NCI-H446 treated with DMSO at 0.1 percent for 48 hours (cell line): ENCODE measurements around the gene SLC41A3.
"Not testable (repeated sequence)": the region's sequence is repeated elsewhere in the genome, so short reads cannot be mapped to it uniquely, and the experiment has no call there.

Source experiments
- DNase-seq: peaks from one replicate; lab custom pipeline; 2025; lab: John Stamatoyannopoulos, UW

SLC41A3 gene

DNA sequence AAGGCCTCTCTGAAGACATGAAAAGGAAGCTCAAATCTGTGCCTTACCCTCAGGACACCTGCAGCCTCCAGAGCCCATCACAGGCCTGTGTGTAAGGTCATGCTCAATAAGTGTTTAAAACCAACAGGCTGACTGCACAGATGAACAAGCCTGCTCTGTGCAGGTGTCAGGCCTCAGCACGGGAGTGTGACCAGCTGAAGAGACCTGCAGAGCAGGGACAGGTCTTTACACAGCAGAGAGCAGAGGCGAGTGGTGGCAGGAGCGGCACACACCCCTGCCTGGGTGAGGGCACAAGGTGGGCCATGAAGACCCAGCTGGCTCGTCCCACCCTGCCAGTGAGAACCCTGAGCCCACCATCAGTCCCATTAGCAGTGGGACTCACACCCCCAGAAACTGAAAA is 58.1 kb downstream of the SLC41A3 start:
- no peak for DNase-seq

DNA sequence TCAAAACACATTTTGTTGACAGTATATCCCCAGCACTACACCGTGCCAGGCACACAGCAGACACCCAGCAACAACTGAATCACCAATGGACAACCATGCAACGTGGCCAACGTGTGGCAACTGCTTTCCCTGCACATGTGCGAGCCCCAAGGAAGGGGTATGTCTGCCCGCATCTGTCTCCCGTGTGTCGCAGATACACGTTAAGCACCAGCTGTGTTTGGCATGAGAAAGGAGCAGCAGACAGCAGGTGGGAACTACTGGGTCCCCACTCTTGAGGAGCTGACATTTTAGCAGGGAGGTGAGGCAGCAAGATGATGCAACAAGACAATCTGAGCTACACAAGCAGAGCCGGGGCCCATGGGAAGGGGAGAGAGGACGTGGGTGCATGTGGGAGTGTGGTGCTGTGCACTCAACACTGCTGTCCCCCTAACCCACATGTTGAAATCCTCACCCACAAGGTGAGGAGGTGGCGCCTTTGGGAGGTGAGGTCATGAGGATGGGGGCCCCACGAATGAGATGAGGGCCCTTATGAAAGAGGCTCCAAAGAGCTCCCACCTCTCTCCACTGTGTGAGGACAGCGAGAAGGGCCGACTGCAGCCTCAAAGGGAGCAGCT is 58.7 kb downstream of the SLC41A3 start:
- no peak for DNase-seq

DNA sequence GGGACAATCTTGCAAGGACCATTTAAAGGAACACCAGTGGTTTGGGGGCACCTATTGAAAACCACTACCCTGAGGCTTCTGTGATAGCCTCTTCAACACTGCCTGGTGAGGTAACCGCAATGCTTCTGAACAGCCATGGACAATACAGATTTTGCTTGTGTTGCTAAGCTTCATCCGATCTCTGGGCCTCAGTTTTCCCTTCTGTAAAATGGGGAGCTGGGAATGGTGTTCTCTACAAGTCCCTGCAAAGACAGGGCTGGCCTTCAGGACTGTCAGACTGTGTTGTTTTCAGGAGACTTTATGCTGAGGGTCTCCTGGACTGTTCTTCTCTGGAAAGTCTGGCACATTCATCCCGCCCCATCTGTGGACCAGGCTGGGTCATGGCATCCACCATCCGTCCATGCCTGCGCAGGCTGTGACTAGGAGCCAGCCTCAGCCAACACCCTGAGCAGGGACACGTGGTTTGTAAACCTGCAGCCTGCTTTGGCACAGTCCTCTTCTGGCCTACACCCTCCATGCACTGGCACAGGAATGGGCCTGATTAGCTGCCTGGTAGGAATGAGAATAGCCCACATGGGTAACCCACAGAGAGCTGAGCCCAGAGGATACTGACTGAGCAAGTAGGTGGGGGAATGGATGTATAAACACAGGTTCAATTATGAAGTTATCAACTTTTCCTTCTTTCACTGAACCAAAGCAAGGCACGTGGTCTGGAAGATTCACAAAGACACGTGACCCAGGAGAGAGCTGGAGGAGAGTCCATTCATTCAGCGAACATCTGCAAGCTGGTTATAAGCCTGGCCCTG is 59.7 kb downstream of the SLC41A3 start:
- DNase-seq = no peak

DNA sequence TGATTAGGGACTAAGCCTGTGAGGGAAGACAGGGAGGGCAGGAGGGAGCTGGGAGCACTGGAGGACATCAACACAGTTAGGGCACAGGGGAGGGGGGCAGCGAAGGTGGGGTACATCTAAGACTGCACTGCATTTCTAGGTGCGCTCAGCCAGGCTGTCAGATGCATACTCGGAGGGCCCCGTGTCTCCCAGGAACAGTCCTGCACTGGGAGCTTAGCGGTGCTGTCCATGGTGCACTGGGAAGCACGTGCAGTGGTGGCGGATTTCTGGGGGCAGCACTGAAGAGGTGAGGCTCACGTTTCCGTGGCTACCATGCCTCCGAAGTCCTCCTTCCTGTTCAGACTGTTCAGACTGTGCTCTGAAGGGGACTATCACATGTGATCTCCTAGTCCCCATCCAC is 60.5 kb downstream of the SLC41A3 start:
- DNase-seq = no peak

DNA sequence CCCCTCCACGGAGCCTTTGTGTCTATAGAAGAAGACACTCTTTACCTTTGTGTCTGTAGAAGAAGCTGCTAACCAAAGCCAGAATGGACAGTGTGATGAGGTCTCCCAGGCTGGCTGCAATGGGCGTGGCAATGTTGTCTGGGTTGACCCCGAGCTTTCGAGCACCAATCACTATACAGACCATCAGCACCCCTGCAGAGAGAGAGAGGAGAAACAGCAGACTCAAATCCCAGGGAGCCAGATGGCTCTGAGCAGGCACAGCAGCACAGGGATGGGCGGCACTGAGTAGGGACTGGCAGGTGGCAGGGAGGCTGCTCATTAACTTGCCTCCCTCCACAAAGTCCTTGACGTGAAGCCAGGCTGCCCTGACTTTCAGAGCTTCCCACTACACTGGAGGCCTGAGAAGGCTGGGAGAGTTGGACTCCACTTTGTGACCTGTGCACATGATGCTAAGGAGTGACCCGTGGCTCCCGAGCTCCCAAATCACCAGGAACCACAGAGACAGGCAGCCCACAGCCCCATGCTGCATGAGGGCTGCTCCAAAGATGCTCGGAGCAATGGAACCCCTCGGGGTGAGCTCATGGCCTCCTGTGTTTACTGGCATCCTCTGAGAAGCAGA is 61.1 kb downstream of the SLC41A3 start:
- no peak for DNase-seq

DNA sequence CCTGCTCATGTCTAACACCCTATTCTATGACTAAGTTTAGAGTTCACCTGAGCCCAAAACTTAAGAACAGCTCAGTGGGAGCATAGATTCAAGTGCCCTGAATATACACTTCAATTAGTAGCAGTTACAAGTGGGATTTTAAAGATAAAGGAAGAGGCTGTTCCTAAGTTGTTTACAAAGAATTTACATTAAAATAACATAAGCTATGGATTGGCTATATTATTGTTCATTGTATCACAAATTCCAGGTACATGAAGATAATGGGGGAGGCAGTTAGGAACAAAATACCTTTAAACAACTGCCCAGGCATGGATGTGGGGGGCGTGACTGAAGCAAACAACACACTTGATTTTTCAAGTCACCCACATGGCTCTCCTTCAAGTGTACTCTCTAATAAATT is 62.2 kb downstream of the SLC41A3 start:
- no peak for DNase-seq

DNA sequence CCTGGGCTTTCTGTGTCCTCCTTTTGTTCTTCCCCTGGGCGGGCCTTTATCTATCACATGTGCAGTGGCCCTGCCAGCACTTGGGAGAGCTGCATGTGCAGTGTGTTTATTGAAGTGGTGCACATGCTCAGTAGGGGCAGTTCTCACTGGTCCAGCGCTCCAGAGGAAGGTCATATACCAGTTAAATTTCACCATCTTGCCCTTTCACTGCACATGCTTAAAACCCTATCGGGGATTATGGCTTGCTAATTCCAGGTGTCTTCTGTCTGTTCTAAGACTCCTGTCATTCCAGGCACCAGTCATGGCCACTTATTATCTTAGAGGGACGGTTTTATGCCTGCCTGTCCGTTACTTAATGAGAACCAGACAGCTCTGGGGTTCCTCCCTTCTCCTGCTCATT is 62.7 kb downstream of the SLC41A3 start:
- DNase-seq = no peak

DNA sequence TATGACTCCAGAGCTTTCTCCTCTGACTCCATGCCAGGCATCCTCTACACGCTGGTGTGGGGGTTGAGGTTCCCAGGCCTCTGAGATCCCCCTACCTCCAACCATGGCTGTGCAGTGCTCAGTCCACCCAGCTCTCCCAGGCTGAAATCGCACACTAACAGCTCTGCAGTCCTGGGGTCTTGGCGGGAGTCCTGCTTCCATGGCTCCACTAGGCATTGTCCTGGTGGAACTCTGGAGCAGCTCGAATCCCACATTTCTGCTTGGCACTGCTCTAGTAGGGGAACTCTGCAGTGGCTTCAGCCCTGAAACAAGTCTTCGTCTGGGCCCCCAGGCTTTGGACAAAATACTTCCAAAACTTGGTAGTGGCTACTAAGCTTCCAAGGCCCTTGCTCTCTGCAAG is 64.2 kb downstream of the SLC41A3 start:
- DNase-seq = no peak

DNA sequence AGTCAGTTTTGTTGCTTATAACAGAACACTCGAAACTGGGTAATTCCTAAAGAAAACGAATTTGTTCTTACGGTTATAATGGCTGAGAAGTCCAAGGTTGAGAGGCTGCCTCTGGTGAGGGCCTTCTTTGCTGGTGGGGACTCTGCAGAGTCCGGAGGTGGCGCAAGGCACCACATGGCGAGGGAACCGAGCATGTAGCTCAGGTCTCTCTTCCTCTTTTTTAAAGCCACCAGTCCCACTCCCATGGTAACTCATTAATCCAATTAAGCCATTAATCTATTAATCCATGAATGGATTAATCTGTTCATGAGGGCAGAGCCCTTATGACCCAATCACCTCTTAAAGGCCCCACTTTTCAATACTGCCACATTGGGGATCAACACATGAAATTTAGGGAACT is 64.9 kb downstream of the SLC41A3 start:
- no peak for DNase-seq

DNA sequence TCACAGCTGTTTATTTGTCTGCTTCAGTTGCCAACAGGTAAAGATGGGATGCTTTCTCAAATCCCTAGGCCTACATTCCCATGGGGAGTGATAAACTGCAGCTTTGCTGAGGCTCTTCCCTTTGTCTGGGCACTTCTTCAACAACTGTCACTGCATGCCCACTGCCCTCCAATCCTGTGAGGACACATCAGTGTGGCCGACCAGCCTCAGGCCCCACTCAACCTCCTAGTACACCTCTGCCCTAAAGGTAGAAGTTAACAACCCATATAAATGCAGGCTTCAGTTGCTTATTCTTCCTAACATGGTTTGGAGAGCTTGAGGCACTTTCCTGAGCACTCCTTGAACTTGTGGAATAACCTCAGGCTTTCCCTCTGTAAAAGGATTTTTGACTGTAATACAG is 65.4 kb downstream of the SLC41A3 start:
- no peak for DNase-seq

DNA sequence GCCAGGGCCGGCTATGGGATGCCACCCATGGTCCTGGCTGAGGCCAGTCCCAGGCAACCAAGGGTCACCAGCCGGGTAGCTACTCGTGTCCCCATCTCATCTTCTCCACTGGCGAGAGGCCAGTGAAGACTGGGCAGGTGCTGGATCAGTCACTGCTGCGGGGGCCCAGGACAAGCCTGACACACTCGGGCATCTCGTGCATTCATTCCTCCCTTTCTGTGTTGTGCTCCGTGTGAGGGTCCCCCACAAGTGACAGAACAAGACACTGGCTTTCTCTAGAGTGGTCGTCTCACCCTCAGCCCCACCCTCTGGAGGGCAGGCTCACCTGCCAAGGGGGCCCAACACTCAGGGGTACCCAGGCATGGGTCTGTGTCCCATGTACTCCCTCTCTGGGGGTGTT is 66.6 kb downstream of the SLC41A3 start:
- no peak for DNase-seq

DNA sequence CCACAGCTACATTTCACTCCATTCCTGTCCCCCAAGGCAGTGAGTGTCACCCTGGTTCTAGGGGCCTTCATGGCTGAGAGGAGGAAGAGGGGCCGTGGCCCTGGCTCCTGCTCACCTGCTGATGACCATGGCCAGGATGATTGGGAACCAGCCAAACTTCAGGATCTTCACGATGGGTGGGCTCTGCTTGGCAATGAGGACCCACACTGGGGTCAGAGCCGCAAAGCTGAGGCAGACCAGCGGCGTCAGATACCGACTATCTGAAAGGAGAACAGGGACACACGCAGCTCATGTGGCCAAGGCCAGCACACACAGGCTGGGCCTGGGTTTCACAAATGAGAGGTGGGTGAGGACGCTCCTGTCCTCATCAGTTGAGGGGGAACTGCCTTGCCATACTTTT is 67.3 kb downstream of the SLC41A3 start:
- no peak for DNase-seq

DNA sequence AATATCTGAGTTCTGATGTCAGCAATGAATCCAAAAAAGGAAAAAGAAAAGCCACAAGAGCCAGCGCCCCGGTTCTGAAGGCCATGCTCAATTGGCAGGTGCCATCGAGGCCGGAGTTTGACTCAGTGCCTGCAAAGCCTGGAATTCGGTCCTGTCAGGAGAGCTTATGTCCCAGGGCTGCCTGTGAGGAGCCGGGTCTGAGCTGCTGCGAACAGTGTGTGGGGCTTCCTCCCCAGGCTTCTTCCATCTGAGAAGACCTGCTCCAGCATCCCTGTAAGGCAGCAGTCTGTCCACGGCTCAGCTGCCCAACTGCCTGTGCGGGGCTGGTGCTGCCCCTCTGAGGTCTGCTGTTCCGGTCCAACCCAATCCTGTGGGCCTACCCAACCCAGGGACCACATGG is 68.8 kb downstream of the SLC41A3 start:
- no peak for DNase-seq

DNA sequence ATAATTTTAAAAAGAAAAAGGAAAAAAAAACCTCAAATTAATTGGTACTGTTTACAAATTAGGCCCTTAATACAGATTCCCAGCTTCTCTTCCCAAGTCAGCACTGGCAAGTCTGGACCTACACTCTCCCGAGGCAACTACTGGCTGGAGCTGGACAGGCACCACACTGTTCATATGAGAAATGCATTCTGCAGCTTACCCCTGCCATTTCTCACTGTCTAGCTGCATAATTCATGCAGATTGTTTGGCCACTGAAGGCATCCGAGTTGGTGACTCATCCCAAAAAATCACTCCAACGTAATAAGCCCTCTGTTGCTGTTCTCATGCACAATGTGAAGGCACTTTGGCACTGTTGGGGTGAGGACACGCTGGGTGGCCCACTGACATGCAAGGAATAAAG is 69.7 kb downstream of the SLC41A3 start:
- DNase-seq = no peak

DNA sequence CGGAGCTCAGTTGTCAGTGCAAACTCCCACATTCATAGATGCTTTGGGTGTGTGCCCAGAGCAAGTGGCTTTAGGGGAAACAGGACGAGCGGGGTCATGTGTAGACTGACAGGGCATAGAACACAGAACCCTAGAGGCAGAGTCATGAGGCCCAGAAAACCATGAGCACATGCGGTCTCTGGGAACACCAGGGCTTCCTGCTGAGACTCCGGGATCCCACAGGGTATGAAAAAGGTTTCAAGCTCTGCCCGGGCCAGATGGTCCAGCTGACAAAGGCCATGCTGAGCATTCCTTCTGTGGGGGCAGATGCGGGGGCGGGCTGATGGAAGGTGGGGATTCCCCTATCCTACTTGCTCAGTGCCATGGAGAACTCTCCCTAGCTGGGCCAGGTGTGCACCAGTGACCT is 70.2 kb downstream of the SLC41A3 start:
- DNase-seq = no peak

DNA sequence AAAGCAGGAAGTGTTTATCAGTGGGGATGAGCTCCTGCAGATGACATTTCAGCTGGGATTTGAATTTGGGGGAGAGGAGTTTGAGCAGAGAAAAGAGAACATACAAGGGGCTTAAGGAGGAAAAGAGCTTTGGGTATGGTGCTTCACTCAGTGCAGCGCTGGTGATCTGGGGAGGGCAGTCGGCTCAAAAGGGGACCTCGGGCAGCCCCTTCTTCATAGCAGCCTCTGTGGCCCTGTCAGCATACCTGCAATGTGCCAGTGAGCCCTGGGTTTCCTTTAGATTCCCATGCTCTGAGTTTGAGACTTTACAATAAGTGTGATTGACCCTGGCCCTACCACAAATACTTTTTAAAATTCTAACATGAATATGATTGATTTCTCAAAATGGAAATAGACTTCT is 74.7 kb downstream of the SLC41A3 start:
- no peak for DNase-seq

DNA sequence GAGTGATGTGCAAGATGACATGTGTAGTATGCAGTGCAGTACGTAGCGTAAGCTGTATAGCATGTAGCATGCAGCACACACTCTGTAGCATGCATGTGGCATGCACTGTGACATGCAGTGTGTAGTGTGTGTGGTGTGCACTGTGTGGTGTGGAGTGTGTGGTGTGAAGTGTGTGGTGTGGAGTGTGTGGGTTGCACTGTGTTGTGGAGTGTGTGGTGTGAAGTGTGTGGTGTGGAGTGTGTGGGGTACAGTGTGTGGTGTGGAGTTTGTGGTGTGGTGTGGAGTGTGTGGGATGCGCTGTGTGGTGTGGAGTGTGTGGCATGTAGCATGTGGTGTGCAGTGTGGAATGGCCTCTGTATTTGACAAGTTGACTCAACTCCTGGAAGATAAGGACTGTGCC is 75.7 kb downstream of the SLC41A3 start:
- DNase-seq = no peak

DNA sequence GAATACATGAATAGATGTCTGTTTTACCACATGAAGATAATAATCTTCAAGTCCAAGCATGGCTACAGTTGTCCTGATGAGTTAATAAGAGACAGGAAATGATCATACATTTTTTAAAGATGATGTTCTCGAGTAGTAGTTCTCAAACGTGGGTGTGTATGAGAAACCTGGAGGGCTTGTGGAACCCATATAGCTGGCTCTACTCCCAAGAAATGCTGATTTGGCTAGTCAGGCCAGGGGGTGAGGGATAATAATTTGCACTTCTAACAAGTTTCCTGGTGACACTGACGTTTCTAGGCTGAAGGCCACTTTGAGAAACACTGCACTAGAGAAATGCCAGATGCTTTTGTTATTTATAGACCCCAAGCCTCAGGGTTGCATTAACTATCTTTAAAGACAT is 78.0 kb downstream of the SLC41A3 start:
- no peak for DNase-seq

DNA sequence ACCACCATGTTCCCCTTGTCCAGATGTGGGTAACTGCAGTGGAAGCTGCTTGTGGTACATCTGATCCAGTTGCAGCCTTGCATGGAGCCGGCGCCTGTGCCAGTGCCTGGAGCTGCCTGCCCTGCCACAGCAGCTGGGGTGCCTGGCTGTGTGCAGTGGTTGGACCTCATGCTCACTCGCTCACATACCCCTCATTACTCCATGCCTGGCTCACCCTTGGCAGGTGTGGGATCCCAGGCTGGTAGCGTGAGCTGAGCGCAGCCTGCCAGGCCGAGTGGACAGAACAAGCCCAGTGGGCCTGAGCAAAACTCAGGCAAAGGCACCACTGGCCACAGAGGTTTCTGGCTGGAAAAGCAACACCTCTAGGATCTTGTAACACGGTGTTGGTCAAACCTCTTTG is 79.2 kb downstream of the SLC41A3 start:
- no peak for DNase-seq

DNA sequence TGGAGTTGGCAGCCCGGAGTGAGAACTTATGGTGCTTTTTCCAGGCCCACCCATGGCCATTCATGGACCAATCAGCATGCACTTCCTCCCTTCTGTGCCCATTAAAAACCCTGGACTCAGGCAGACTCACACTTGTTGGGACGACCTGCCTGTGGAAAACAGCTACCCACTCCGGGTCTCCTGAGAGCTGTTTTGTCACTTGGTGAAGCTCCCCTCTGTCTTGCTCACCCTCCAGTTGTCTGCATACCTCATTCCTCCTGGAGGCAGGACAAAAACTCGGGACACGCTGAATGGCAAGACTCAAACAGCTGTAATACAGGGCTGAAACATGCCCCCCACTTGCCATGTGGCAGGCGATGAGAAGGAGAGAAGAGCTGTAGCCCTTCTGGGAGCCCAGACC is 79.7 kb downstream of the SLC41A3 start:
- DNase-seq = no peak

DNA sequence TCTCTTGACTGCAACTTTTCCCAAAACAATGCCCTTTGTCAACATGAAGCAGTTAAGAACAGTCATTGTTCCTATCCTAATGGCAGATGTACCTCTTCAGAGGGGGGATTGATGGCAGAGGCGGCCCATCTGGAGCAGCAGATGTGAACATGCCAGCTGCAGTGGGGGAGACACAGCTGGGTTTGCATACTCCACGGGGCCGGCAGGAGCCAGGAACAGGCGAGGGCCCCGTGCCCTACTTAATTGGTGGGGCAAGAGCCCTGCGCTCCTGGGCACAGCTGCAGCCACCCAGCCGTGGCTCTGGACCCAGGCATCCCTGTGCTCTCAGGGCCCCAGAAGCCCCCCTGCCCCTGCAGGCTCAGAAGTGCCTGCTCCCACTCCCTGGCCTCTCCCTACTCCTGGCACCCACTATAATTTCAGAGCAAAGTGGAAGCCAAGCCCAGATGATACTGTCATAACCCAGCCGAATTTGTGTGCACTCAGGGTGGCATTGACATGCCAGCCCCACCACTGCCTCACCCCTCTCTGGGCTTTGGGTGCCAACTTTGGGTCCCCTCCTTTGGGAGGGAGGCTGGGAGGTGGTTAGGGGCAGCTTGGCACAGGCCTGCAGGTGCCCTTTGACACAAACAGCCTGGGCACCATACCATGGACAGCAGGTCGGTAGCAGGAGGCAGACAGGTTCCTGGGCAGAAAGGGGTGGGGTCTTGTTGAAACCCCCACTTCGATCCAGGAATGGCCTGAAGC is 80.3 kb downstream of the SLC41A3 start:
- no peak for DNase-seq

DNA sequence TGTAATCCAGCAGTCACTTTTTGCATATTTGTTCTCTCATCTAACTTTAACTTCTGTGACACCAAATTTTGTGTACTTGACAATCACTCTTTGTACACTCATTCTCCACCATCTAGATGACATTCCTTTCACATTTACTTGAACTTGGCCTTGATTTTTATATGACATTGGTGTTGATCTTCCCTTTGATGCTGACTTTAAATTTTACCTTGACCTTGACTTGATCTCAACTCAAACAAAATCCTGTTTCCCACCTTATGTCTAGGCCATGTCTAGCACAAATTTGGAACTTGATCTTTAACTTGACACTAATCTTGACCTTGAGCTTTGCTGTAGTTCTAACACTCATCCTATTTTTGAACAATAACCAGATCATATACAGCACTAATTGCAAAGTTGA is 81.7 kb downstream of the SLC41A3 start:
- no peak for DNase-seq

DNA sequence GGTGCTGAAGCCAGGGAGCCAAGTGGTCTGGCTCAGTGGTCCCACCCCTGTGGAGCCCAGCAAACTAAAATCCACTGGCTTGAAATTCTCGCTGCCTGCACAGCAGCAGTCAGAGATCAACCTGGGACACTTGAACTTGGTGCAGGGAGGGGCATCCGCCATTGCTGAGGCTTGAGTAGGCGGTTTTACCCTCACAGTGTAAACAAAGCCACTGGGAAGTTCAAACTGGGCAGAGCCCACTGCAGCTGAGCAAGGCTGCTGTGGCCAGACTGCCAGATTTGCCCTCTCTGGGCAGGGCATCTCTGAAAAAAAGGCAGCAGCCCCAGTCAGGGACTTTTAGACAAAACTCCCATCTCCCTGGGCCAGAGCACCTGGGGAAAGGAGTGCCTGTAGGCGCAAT is 87.2 kb downstream of the SLC41A3 start:
- DNase-seq = not testable (repeated sequence)
